Uterus (tissue), 4 donors: ENCODE data around the gene RAB21. TPM values are rescaled to one million over a fixed set of nuclear protein-coding genes. Genes with fewer than 3 reads are reported as not detected.

Experiments
- DNase-seq, 2 donors: peaks; one replicate each; pipeline ENCODE4 v3.0.0-alpha.2; 2019 to 2020
- H3K27ac ChIP-seq, 2 donors: fragments of 200-600 bp; sonication (generic); 1 replicate in 1 of 2; 2 replicates in 1 of 2; pipeline ENCODE4 v1.5.1; 2016 to 2018
- H3K27me3 ChIP-seq, 2 donors: fragments of 200-600 bp; sonication (generic); one replicate each; pipeline ENCODE4 v1.5.1; 2018 to 2019; ENCODE audit warnings: control low read depth in 1 of 2
- H3K36me3 ChIP-seq, 2 donors: fragments of 200-600 bp; sonication (generic); one replicate each; pipeline ENCODE4 v1.5.1; 2019; ENCODE audit warnings: control low read depth in 1 of 2
- H3K4me1 ChIP-seq, 2 donors: fragments of 200-600 bp; sonication (generic); one replicate each; pipeline ENCODE4 v1.5.1; 2018 to 2019; ENCODE audit warnings: control low read depth in 1 of 2
- H3K4me3 ChIP-seq, 2 donors: fragments of 200-600 bp; sonication (generic); 1 replicate in 1 of 2; 2 replicates in 1 of 2; pipeline ENCODE4 v1.5.1; 2018 to 2019; ENCODE audit warnings: mild to moderate bottlenecking in 1 of 2
- H3K9me3 ChIP-seq, 2 donors: fragments of 200-600 bp; sonication (generic); one replicate each; pipeline ENCODE4 v1.5.1; 2019; ENCODE audit warnings: control low read depth in 1 of 2
- CTCF ChIP-seq, 4 experiments: fragments of 200-600 bp in 2 of 4; fragments of 450-650 bp in 2 of 4; sonication (generic) in 2 of 4; IDR thresholded peaks; one replicate each; pipeline ENCODE4 v1.5.1; 2016 to 2019; ENCODE audit warnings: antibody characterized with exemption in 4 of 4, mild to moderate bottlenecking in 2 of 4, moderate library complexity in 1 of 4
- POLR2A ChIP-seq, 2 donors: fragments of 450-650 bp; IDR thresholded peaks; one replicate each; pipeline ENCODE4 v1.6.1; 2016; ENCODE audit warnings: antibody characterized with exemption in 2 of 2, mild to moderate bottlenecking in 1 of 2, moderate library complexity in 1 of 2
- intact Hi-C: fragments of 100-400 bp; cut with DNase I; formaldehyde crosslinking; loops from one replicate; pipeline ENCODE4 v1.15.1; 2023; ENCODE audit warnings: low total_unique reads
- total RNA-seq, 4 donors: library from RNA; depleted of rRNA in 3 of 4; stranded (reverse); fragments of >200 nt in 3 of 4; gene quantifications; one replicate each; pipeline versions ENCODE4 v1.1.0 to v1.2.4, GENCODE V29; 2014 to 2023
- donor health status: DM: yes; HTN: yes; CAD: no.

RAB21 gene
- total RNA-seq, 4 donors from 2014 or later, result 10.6 to 72.7 (median 24.5) TPM

GRCh38 chr12:71727958-71728357 is 26.7 kb upstream of the RAB21 start:
- Histone ChIP-seq H3K9me3 (no peaks in the 10 kb centered on the region), H3K27me3 (no peaks in the 10 kb centered on the region), H3K27ac (no peak overlapping the region), H3K4me3 (no peak overlapping the region), H3K36me3 (no peaks in the 10 kb centered on the region), H3K4me1 (no peaks in the 10 kb centered on the region)
- intact Hi-C loops, result no loop called here
- TF ChIP-seq POLR2A (IDR thresholded peaks at IDR 0.05) (no peak), CTCF (IDR thresholded peaks at IDR 0.05) (no peak)
- DNase-seq, result no peak

GRCh38 chr12:71730936-71731335 is 23.7 kb upstream of the RAB21 start:
- Histone ChIP-seq H3K4me1 (no peaks in the 10 kb centered on the region), H3K27me3 (no peaks in the 10 kb centered on the region), H3K9me3 (no peaks in the 10 kb centered on the region), H3K4me3 (no peak overlapping the region), H3K27ac (no peak overlapping the region), H3K36me3 (no peaks in the 10 kb centered on the region)
- TF ChIP-seq POLR2A (IDR thresholded peaks at IDR 0.05), result no peak
- no peak for TF ChIP-seq CTCF (IDR thresholded peaks at IDR 0.05)
- intact Hi-C loops, result no loop called here
- DNase-seq, result no peak

- intact Hi-C loops, result no loop called here
- TF ChIP-seq POLR2A (IDR thresholded peaks at IDR 0.05) (no peak), CTCF (IDR thresholded peaks at IDR 0.05) (no peak)
- H3K36me3 ChIP-seq, result no peaks in the 10 kb centered on the region
- no peak overlapping the region for H3K27ac ChIP-seq
- H3K4me3 ChIP-seq, result no peak overlapping the region
- H3K27me3 ChIP-seq, result no peaks in the 10 kb centered on the region
- no peak for DNase-seq
- no peaks in the 10 kb centered on the region for H3K4me1 ChIP-seq
- H3K9me3 ChIP-seq, result no peaks in the 10 kb centered on the region
These were observed 23.0 kb upstream of the RAB21 start for GRCh38 chr12:71731439-71732356.

DNA sequence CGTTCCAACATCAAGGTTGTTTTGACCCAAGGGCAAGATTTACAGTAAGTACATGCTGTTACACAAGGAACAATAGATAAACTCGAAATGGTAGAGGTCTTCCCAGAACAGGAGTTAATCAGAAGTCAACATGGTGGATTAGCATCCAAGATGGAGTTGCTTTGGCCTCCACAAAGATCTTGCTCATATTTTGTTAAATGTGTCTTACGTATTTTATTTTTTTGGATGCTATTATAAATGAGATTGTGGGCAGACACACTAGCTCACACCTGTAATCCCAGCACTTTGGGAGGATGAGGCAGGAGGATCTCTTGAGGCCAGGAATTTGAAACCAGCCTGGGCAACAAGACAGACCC is 22.3 kb upstream of the RAB21 start:
- Histone ChIP-seq H3K36me3 (no peaks in the 10 kb centered on the region), H3K27ac (no peak overlapping the region), H3K27me3 (no peaks in the 10 kb centered on the region), H3K4me1 (no peaks in the 10 kb centered on the region), H3K4me3 (no peak overlapping the region), H3K9me3 (no peaks in the 10 kb centered on the region)
- no peak for TF ChIP-seq POLR2A (IDR thresholded peaks at IDR 0.05)
- no peak for DNase-seq
- intact Hi-C loops, result no loop called here

GRCh38 chr12:71737197-71737596 is 17.5 kb upstream of the RAB21 start:
- H3K4me1 ChIP-seq, result no peaks in the 10 kb centered on the region
- no peak overlapping the region for H3K4me3 ChIP-seq
- H3K27me3 ChIP-seq, result no peaks in the 10 kb centered on the region
- H3K27ac ChIP-seq, result no peak overlapping the region
- DNase-seq, result no peak
- TF ChIP-seq CTCF (IDR thresholded peaks at IDR 0.05), result no peak
- TF ChIP-seq POLR2A (IDR thresholded peaks at IDR 0.05), result no peak
- H3K36me3 ChIP-seq, result no peaks in the 10 kb centered on the region
- intact Hi-C loops, result no loop called here
- no peaks in the 10 kb centered on the region for H3K9me3 ChIP-seq
